Keratinocyte (primary cell): Measurements from ENCODE around the gene BANP. TPM values are rescaled to one million over a fixed set of nuclear protein-coding genes. Genes with fewer than 3 reads are reported as not detected.

Source experiments
- DNase-seq: peaks from one replicate; pipeline ENCODE4 v3.0.0-alpha.2; 2011; ENCODE audit warnings: low read depth, missing footprints, low spot score
- FAIRE-seq: peaks from 2 replicates; lab custom pipeline; 2011; peaks lifted over from hg19 to GRCh38; lab: Jason Lieb, UNC
- H2AFZ ChIP-seq: 2 replicates; pipeline ENCODE4 v1.6.0; 2012; ENCODE audit warnings: low read length, control low read depth, inconsistent platforms; ENCODE audit not compliant: control insufficient read depth
- H3K27ac ChIP-seq: 2 replicates; pipeline ENCODE4 v1.5.1; 2011; ENCODE audit warnings: low read length; ENCODE audit not compliant: control insufficient read depth, insufficient read depth
- H3K27me3 ChIP-seq: 3 replicates; pipeline ENCODE4 v1.6.0; 2011; ENCODE audit warnings: low read length; ENCODE audit not compliant: control insufficient read depth, insufficient read depth; ENCODE audit errors: extremely low read depth
- H3K36me3 ChIP-seq, 2 experiments: 2 replicates in 1 of 2; 3 replicates in 1 of 2; pipeline ENCODE4 v1.5.1; 2011; ENCODE audit warnings: low read length in 2 of 2, mild to moderate bottlenecking in 1 of 2; ENCODE audit not compliant: control insufficient read depth in 2 of 2, insufficient read depth in 2 of 2; ENCODE audit errors: extremely low read depth in 1 of 2
- H3K4me1 ChIP-seq: 3 replicates; pipeline ENCODE4 v1.5.1; 2011; ENCODE audit warnings: low read length; ENCODE audit not compliant: control insufficient read depth, insufficient read depth; ENCODE audit errors: extremely low read depth
- H3K4me2 ChIP-seq: 3 replicates; pipeline ENCODE4 v1.6.0; 2011; ENCODE audit warnings: low read depth, low read length; ENCODE audit not compliant: control insufficient read depth, insufficient read depth; ENCODE audit errors: extremely low read depth
- H3K4me3 ChIP-seq, 3 experiments: fragments of 200-600 bp in 1 of 3; sonication (generic) in 1 of 3; 2 replicates in 2 of 3; 3 replicates in 1 of 3; pipeline ENCODE4 v1.5.1; 2011 to 2016; ENCODE audit warnings: low read length in 3 of 3, mild to moderate bottlenecking in 3 of 3, control low read depth in 2 of 3, inconsistent platforms in 1 of 3, low read depth in 1 of 3, mixed read lengths in 1 of 3, mixed run types in 1 of 3, moderate library complexity in 1 of 3; ENCODE audit not compliant: control insufficient read depth in 2 of 3, insufficient read depth in 2 of 3; ENCODE audit errors: extremely low read depth in 1 of 3
- H3K79me2 ChIP-seq: 2 replicates; pipeline ENCODE4 v1.6.0; 2012; ENCODE audit warnings: low read length; ENCODE audit not compliant: control insufficient read depth, insufficient read depth
- H3K9ac ChIP-seq: 3 replicates; pipeline ENCODE4 v1.6.0; 2011; ENCODE audit warnings: low read length; ENCODE audit not compliant: control insufficient read depth, insufficient read depth; ENCODE audit errors: extremely low read depth
- H3K9me1 ChIP-seq: 3 replicates; pipeline ENCODE4 v1.6.0; 2011; ENCODE audit warnings: low read length; ENCODE audit not compliant: control insufficient read depth, insufficient read depth; ENCODE audit errors: extremely low read depth
- H3K9me3 ChIP-seq: 2 replicates; pipeline ENCODE4 v1.5.1; 2012; ENCODE audit warnings: low read depth, low read length; ENCODE audit not compliant: control insufficient read depth
- H4K20me1 ChIP-seq: 3 replicates; pipeline ENCODE4 v1.6.0; 2011; ENCODE audit warnings: low read length; ENCODE audit not compliant: control insufficient read depth, insufficient read depth; ENCODE audit errors: extremely low read depth
- CTCF ChIP-seq, 3 experiments: IDR thresholded peaks in 1 of 3; conservative IDR thresholded peaks in 1 of 3; optimal IDR thresholded peaks in 1 of 3; 2 replicates in 2 of 3; 3 replicates in 1 of 3; pipeline versions ENCODE3 to v1.5.1; 2011; ENCODE audit warnings: low read length in 3 of 3, mild to moderate bottlenecking in 3 of 3, moderate library complexity in 2 of 3, control low read depth in 1 of 3, inconsistent platforms in 1 of 3; ENCODE audit not compliant: insufficient read depth in 2 of 3; ENCODE audit errors: extremely low read depth in 1 of 3
- EZH2 ChIP-seq: IDR thresholded peaks from one replicate; pipeline ENCODE4 v1.6.1; 2012; ENCODE audit warnings: inconsistent platforms, mild to moderate bottlenecking, low read length, moderate library complexity
- dilution Hi-C: fragments of 300-500 bp; cut with MboI; formaldehyde crosslinking; loops from one replicate; pipeline ENCODE4 v1.7.0; 2020; ENCODE audit warnings: low sequenced_read_pairs; ENCODE audit not compliant: extremely low pct_ligation_motif_present
- polyA plus RNA-seq, 5 experiments: library from polyadenylated mRNA; depleted of rRNA in 3 of 5; stranded (reverse) in 3 of 5; stranded (forward) in 1 of 5; unstranded in 1 of 5; fragments of >200 nt; gene quantifications; 1 replicate in 1 of 5; 2 replicates in 3 of 5; 3 replicates in 1 of 5; pipeline versions ENCODE4 v1.2.1 to v1.2.3, GENCODE V29; 2011 to 2012; ENCODE audit warnings: missing spikeins in 2 of 5, low read depth in 1 of 5, low replicate concordance in 1 of 5

BANP gene
- polyA plus RNA-seq, 1 donor (not counting 4 experiments of a cell fraction or from before 2014, with no cell fraction given), result 10.8 TPM

GRCh38 chr16:88022076-88023042 is 71.1 kb downstream of the BANP start:
- H3K4me1 ChIP-seq, result peaks cover 13% of the 10 kb centered on the region
- H3K36me3 ChIP-seq, result peaks cover 0 to 10% of the 10 kb centered on the region in 2 experiments
- no peak for TF ChIP-seq EZH2
- TF ChIP-seq CTCF (optimal IDR thresholded peaks at IDR 0.05 in 1 of 3, IDR thresholded peaks at IDR 0.05 in 1 of 3, conservative IDR thresholded peaks at IDR 0.05 in 1 of 3; ENCODE audit: extremely low read depth in 1 of 3, insufficient read depth in 2 of 3, low read length in 3 of 3), result no peak
- no peaks in the 10 kb centered on the region for H4K20me1 ChIP-seq
- no peak overlapping the region for H3K27ac ChIP-seq
- no peaks in the 10 kb centered on the region for H3K9me3 ChIP-seq
- no peak overlapping the region for H3K4me2 ChIP-seq
- no peak overlapping the region for H3K4me3 ChIP-seq
- no peak overlapping the region for H2AFZ ChIP-seq
- H3K9me1 ChIP-seq, result no peaks in the 10 kb centered on the region
- H3K79me2 ChIP-seq, result no peaks in the 10 kb centered on the region
- DNase-seq (no peak), FAIRE-seq (no peak)
- H3K27me3 ChIP-seq, result no peaks in the 10 kb centered on the region
- no peak overlapping the region for H3K9ac ChIP-seq
- dilution Hi-C loops, result no loop called here

- Histone ChIP-seq H3K9me3 (no peaks in the 10 kb centered on the region), H3K36me3 (peaks cover 0 to 10% of the 10 kb centered on the region in 2 experiments), H3K27me3 (no peaks in the 10 kb centered on the region), H4K20me1 (no peaks in the 10 kb centered on the region), H3K4me2 (no peak overlapping the region), H3K27ac (no peak overlapping the region), H3K9ac (no peak overlapping the region), H3K79me2 (no peaks in the 10 kb centered on the region), H3K9me1 (no peaks in the 10 kb centered on the region), H2AFZ (no peak overlapping the region), H3K4me3 (no peak overlapping the region), H3K4me1 (peaks cover 13% of the 10 kb centered on the region)
- TF ChIP-seq EZH2, result no peak
- dilution Hi-C loops, result no loop called here
- no peak for FAIRE-seq
- DNase-seq, result no peak
Measured at GRCh38 chr16:88023366-88023765, 72.1 kb downstream of the BANP start.
